K562 (cell line): ENCODE measurements around the gene MMP24. TPM values are rescaled to one million over a fixed set of nuclear protein-coding genes. Genes with fewer than 3 reads are reported as not detected.

Source experiments
- ATAC-seq: fragments of 200-7000 bp; cut with Tn5 transposase; 3 replicates; pipeline ENCODE4 v1.9.1; 2020; ENCODE audit warnings: moderate library complexity
- BruUV-seq: library from RNA; stranded (reverse); fragments of 400-500 nt; replicated peaks from 2 replicates; lab custom pipeline; 2021; lab: Mats Ljungman, UMichigan
- CTCF ChIA-PET: fragments of 300-600 bp; formaldehyde crosslinking; extraction: SDS; loops from one replicate; lab custom pipeline; 2021; ENCODE audit warnings: low intra/inter-chr PET ratio; lab: Yijun Ruan, JAX
- POLR2A ChIA-PET: fragments of 300-600, 350-650 bp; sonication (Branson Sonifier 250); formaldehyde crosslinking; extraction: SDS; loops from one replicate; lab custom pipeline; 2021; ENCODE audit warnings: antibody characterized with exemption, inconsistent platforms; lab: Yijun Ruan, JAX
- DNase-seq, 4 experiments: peaks; one replicate each; pipeline versions ENCODE4 v3.0.0 to v3.0.0-alpha.2; 2011 to 2018; ENCODE audit warnings: low spot score in 3 of 4, mixed read lengths in 3 of 4; ENCODE audit errors: extremely low read depth in 1 of 4
- FAIRE-seq: peaks from 2 replicates; lab custom pipeline; 2011; peaks lifted over from hg19 to GRCh38; lab: Jason Lieb, UNC
- H2AFZ ChIP-seq: 2 replicates; pipeline ENCODE4 v1.6.0; 2011; ENCODE audit warnings: low read depth, low read length, control low read depth, inconsistent platforms
- H3K27ac ChIP-seq: fragments of 200-600 bp; 3 replicates; pipeline ENCODE4 v1.8.0; 2011; ENCODE audit warnings: low read depth, mild to moderate bottlenecking, control low read depth, inconsistent platforms, low read length, moderate library complexity, mixed read lengths; ENCODE audit errors: extremely low read depth
- H3K27me3 ChIP-seq, 2 experiments: fragments of 300-600 bp in 1 of 2; 2 replicates in 1 of 2; 3 replicates in 1 of 2; pipeline versions ENCODE4 v1.6.0 to v1.8.0; 2011; ENCODE audit warnings: inconsistent platforms in 2 of 2, low read length in 2 of 2, mild to moderate bottlenecking in 1 of 2, mixed read lengths in 1 of 2, moderate library complexity in 1 of 2; ENCODE audit not compliant: control insufficient read depth in 2 of 2, insufficient read depth in 2 of 2
- H3K36me3 ChIP-seq: fragments of 300-600 bp; 3 replicates; pipeline ENCODE4 v1.8.0; 2011; ENCODE audit warnings: mild to moderate bottlenecking, low read length, inconsistent platforms; ENCODE audit not compliant: control insufficient read depth, insufficient read depth
- H3K4me1 ChIP-seq, 2 experiments: fragments of 200-600 bp in 1 of 2; replicated peaks in 1 of 2; 2 replicates in 1 of 2; 3 replicates in 1 of 2; pipeline versions ENCODE4 v1.5.1 to v1.8.0; 2011; ENCODE audit warnings: inconsistent platforms in 2 of 2, low read length in 2 of 2, mild to moderate bottlenecking in 1 of 2, mixed read lengths in 1 of 2, moderate library complexity in 1 of 2; ENCODE audit not compliant: control insufficient read depth in 2 of 2, insufficient read depth in 2 of 2
- H3K4me2 ChIP-seq: 2 replicates; pipeline ENCODE4 v1.6.1; 2011; ENCODE audit warnings: low read length, control low read depth, inconsistent platforms, mixed read lengths; ENCODE audit not compliant: insufficient read depth
- H3K4me3 ChIP-seq: fragments of 200-600 bp; sonication (generic), shearing (Covaris generic); 2 replicates; pipeline ENCODE4 v1.5.1; 2016; ENCODE audit warnings: control low read depth, inconsistent platforms
- H3K79me2 ChIP-seq: fragments of 200-600 bp; 3 replicates; pipeline ENCODE4 v1.8.0; 2011; ENCODE audit warnings: low read length, inconsistent platforms; ENCODE audit not compliant: control insufficient read depth, insufficient read depth
- H3K9ac ChIP-seq, 2 experiments: 2 replicates each; pipeline versions ENCODE4 v1.6.0 to v1.6.1; 2011; ENCODE audit warnings: low read depth in 2 of 2, low read length in 2 of 2, control low read depth in 1 of 2, inconsistent platforms in 1 of 2, mild to moderate bottlenecking in 1 of 2, mixed read lengths in 1 of 2; ENCODE audit not compliant: insufficient read depth in 1 of 2
- H3K9me1 ChIP-seq: one replicate; pipeline ENCODE4 v1.6.0; 2011; ENCODE audit warnings: inconsistent platforms, mild to moderate bottlenecking, low read length, moderate library complexity; ENCODE audit not compliant: control insufficient read depth, insufficient read depth
- H3K9me3 ChIP-seq: replicated peaks from 2 replicates; pipeline ENCODE4 v1.5.1; 2011; ENCODE audit warnings: low read depth, low read length, inconsistent platforms; ENCODE audit not compliant: control insufficient read depth, insufficient read depth
- H4K20me1 ChIP-seq: replicated peaks from 2 replicates; pipeline ENCODE4 v1.6.1; 2011; ENCODE audit warnings: low read length, inconsistent platforms, mixed read lengths; ENCODE audit not compliant: control insufficient read depth, insufficient read depth
- CTCF ChIP-seq, 3 experiments: IDR thresholded peaks in 2 of 3; conservative IDR thresholded peaks in 1 of 3; 2 replicates each; pipeline ENCODE4 v1.5.1; 2011 to 2012; ENCODE audit warnings: low read length in 3 of 3, mild to moderate bottlenecking in 3 of 3, control low read depth in 2 of 3, improper control_type of control experiment in 1 of 3, inconsistent platforms in 1 of 3, low read depth in 1 of 3, mixed read lengths in 1 of 3, moderate library complexity in 1 of 3; ENCODE audit not compliant: insufficient read depth in 2 of 3
- HDAC1 ChIP-seq, 2 experiments: fragments of 450-650 bp; IDR thresholded peaks; 2 replicates each; pipeline ENCODE4 v1.6.1; 2016 to 2017; ENCODE audit warnings: inconsistent platforms in 1 of 2, mild to moderate bottlenecking in 1 of 2, moderate library complexity in 1 of 2
- KDM1A ChIP-seq, 2 experiments: fragments of 450-650 bp; IDR thresholded peaks; 2 replicates each; pipeline ENCODE4 v1.6.1; 2016; ENCODE audit warnings: mild to moderate bottlenecking in 2 of 2
- LCOR ChIP-seq: sonication (generic); formaldehyde crosslinking; IDR thresholded peaks from 2 replicates; pipeline ENCODE4 v1.8.0; 2022; ENCODE audit warnings: mild to moderate bottlenecking, missing genetic modification reagents
- MYBL2 ChIP-seq, 2 experiments: fragments of 450-650 bp in 1 of 2; sonication (generic) in 1 of 2; formaldehyde crosslinking in 1 of 2; IDR thresholded peaks; 2 replicates each; pipeline versions ENCODE4 v1.6.1 to v1.8.1; 2017 to 2022; ENCODE audit warnings: borderline replicate concordance in 1 of 2, inconsistent platforms in 1 of 2, low read depth in 1 of 2, mild to moderate bottlenecking in 1 of 2, missing genetic modification reagents in 1 of 2, moderate library complexity in 1 of 2
- RBM15 ChIP-seq: fragments of 200-400 bp; formaldehyde crosslinking; IDR thresholded peaks from 2 replicates; pipeline ENCODE4 v1.6.1; 2018; ENCODE audit warnings: mild to moderate bottlenecking, low read length, moderate library complexity; ENCODE audit not compliant: insufficient read depth
- SIRT6 ChIP-seq: IDR thresholded peaks from one replicate; pipeline ENCODE4 v1.6.1; 2012; ENCODE audit warnings: low read depth, mild to moderate bottlenecking, control low read depth, inconsistent platforms, low read length, moderate library complexity
- SMC3 ChIP-seq: conservative IDR thresholded peaks from 2 replicates; pipeline ENCODE4 v1.6.1; 2011; ENCODE audit warnings: low read depth, low read length, improper control_type of control experiment; ENCODE audit not compliant: insufficient read depth
- STAG1 ChIP-seq: sonication (generic); formaldehyde crosslinking; IDR thresholded peaks from 2 replicates; pipeline ENCODE4 v1.5.0; 2020; ENCODE audit warnings: missing genetic modification reagents, borderline replicate concordance
- TFAP4 ChIP-seq: sonication (generic); formaldehyde crosslinking; IDR thresholded peaks from 2 replicates; pipeline ENCODE4 v1.8.0; 2022; ENCODE audit warnings: missing genetic modification reagents, mild to moderate bottlenecking, moderate library complexity, borderline replicate concordance
- TRIM25 ChIP-seq: fragments of 450-650 bp; IDR thresholded peaks from 2 replicates; pipeline ENCODE4 v1.7.0; 2016; ENCODE audit warnings: borderline replicate concordance
- ZNF511 ChIP-seq: sonication (generic); formaldehyde crosslinking; IDR thresholded peaks from 2 replicates; pipeline ENCODE4 v1.8.0; 2022; ENCODE audit warnings: mild to moderate bottlenecking, missing genetic modification reagents
- ZNF695 ChIP-seq: fragments of 450-650 bp; formaldehyde crosslinking; IDR thresholded peaks from 2 replicates; pipeline ENCODE4 v1.4.0; 2020; ENCODE audit warnings: mild to moderate bottlenecking, moderate library complexity
- WGBS: fragments of 100-300 bp; shearing (Covaris generic); methylation state at CpG from one replicate; pipeline ENCODE4 v1.1.6; 2016; ENCODE audit warnings: low coverage, mixed read lengths; ENCODE audit not compliant: insufficient coverage; ENCODE audit errors: missing lambda C conversion rate; 5-methylcytosine and 5-hydroxymethylcytosine counted together
- in situ Hi-C: fragments of 300-500 bp; cut with MboI; formaldehyde crosslinking; loops from 4 replicates; pipeline ENCODE4 v1.15.0; 2018; ENCODE audit warnings: inconsistent platforms, mixed read lengths
- intact Hi-C: fragments of 100-400 bp; cut with micrococcal nuclease; formaldehyde crosslinking; loops from 2 replicates; pipeline ENCODE4 v1.14.2; 2022
- polyA plus RNA-seq, 8 experiments: library from polyadenylated mRNA; depleted of rRNA in 4 of 8; stranded (reverse) in 5 of 8; unstranded in 3 of 8; fragments of >200 nt; fragmentation: Nextera tagmentation in 2 of 8; fragmentation: Illumina TruSeq in 1 of 8; extraction: Ambion mirVana in 2 of 8; extraction: Trizol in 1 of 8; gene quantifications; 2 replicates each; pipeline versions ENCODE4 v1.2.1 to v1.2.3, GENCODE V29; 2011 to 2014; ENCODE audit warnings: inconsistent platforms in 1 of 8, missing spikeins in 1 of 8
- total RNA-seq, 7 experiments: library from RNA; depleted of rRNA in 6 of 7; stranded (reverse); fragments of >200 nt in 6 of 7; fragmentation: Illumina TruSeq in 2 of 7; extraction: Trizol in 2 of 7; gene quantifications; 2 replicates each; pipeline versions ENCODE4 v1.2.1 to v1.2.3, GENCODE V29; 2011 to 2021; ENCODE audit warnings: low replicate concordance in 1 of 7

MMP24 gene
- total and polyA plus RNA-seq, 9 of the 15 experiments (the other 6 are each of a cell fraction or from before 2014, with no cell fraction given): 0.03 to 0.07 (median 0.03) TPM; not detected in 6

GRCh38 chr20:35264755-35265154, 38.3 kb downstream of the MMP24 start:
- H3K36me3 ChIP-seq: no peaks in the 10 kb centered on the region
- 7% methylated on average over 1 of the region's 1 CpG for WGBS
- H3K4me3 ChIP-seq: no peak overlapping the region
- intact Hi-C loops (loop anchor here (10.0 kb wide), 2 partner anchors 390 to 430 kb away; partner anchors contain the start of genes ACSS2 and GGT7), in situ Hi-C loops (loop anchor here (5.0 kb wide), 1 partner anchor 122 kb away; no protein-coding TSS in a partner anchor)
- H2AFZ ChIP-seq: no peak overlapping the region
- CTCF ChIA-PET: interaction anchor here (0.7 to 1.4 kb wide), 3 partner anchors 56 to 120 kb away, joined by 4 to 6 read pairs (median 5); no protein-coding TSS in a partner anchor
- peaks cover 0 to 24% of the 10 kb centered on the region in 2 experiments; a peak in 2 of 5 replicates for H3K4me1 ChIP-seq
- H3K79me2 ChIP-seq: no peaks in the 10 kb centered on the region
- no peak overlapping the region for H3K9ac ChIP-seq
- H4K20me1 ChIP-seq: 0 out of 2 replicates have a peak, but pooled peaks cover 6% of the 10 kb centered on the region
- BruUV-seq: no TSS peak
- FAIRE-seq (peak; percentile 29), DNase-seq (peak in 2 of 4 experiments; percentile 42 to 56), ATAC-seq (peak; percentile 77)
- H3K27ac ChIP-seq: no peak overlapping the region
- H3K9me1 ChIP-seq: no peaks in the 10 kb centered on the region
- peaks cover 0 to 22% of the 10 kb centered on the region in 2 experiments; a peak in 2 of 5 replicates for H3K27me3 ChIP-seq
- H3K4me2 ChIP-seq: no peak overlapping the region
- no peaks in the 10 kb centered on the region for H3K9me3 ChIP-seq
- POLR2A ChIA-PET: interaction anchor here (1.2 to 1.4 kb wide), 2 partner anchors 12 to 48 kb away, joined by 4 to 6 read pairs; no protein-coding TSS in a partner anchor
- TF ChIP-seq TFAP4 (CRISPR knock-in tag) (peak; percentile 31; the same call in 1 of the 2 replicates), MYBL2 (IDR thresholded peaks at IDR 0.05; ENCODE audit: low read depth) (no peak), MYBL2 (CRISPR knock-in tag; IDR thresholded peaks at IDR 0.05; ENCODE audit: borderline replicate concordance) (no peak), KDM1A (IDR thresholded peaks at IDR 0.05) (no peak), STAG1 (CRISPR knock-in tag) (peak; percentile 49; the same call in 1 of the 2 replicates), CTCF (IDR thresholded peaks at IDR 0.05 in 2 of 3, conservative IDR thresholded peaks at IDR 0.05 in 1 of 3; ENCODE audit: insufficient read depth in 2 of 3, low read depth in 1 of 3, low read length in 3 of 3) (peak; percentile 51 to 61 (median 59)), RBM15 (no peak), ZNF695 (CRISPR knock-in tag) (no peak), ZNF511 (CRISPR knock-in tag) (no peak), SIRT6 (no peak), SMC3 (peak; percentile 37; the same call in 1 of the 2 replicates), HDAC1 (IDR thresholded peaks at IDR 0.05) (no peak), TRIM25 (no peak), LCOR (CRISPR knock-in tag) (no peak)
